Hepatocyte (in vitro differentiated cells): Measurements from ENCODE around the gene CCDC106.

Source experiments
- EZH2phosphoT487 ChIP-seq: fragments of 200-600 bp; sonication (generic); IDR thresholded peaks from one replicate; pipeline ENCODE4 v1.6.1; 2018; ENCODE audit warnings: antibody characterized with exemption, mild to moderate bottlenecking, low read depth, moderate library complexity; ENCODE audit not compliant: unreplicated experiment, severe bottlenecking
- TF ChIP-seq, protein P1 (sequence below): fragments of 200-600 bp; sonication (generic); IDR thresholded peaks from 2 replicates; pipeline ENCODE4 v1.5.1; 2016; ENCODE audit warnings: antibody characterized with exemption, mild to moderate bottlenecking; ENCODE audit not compliant: poor library complexity

DNA sequence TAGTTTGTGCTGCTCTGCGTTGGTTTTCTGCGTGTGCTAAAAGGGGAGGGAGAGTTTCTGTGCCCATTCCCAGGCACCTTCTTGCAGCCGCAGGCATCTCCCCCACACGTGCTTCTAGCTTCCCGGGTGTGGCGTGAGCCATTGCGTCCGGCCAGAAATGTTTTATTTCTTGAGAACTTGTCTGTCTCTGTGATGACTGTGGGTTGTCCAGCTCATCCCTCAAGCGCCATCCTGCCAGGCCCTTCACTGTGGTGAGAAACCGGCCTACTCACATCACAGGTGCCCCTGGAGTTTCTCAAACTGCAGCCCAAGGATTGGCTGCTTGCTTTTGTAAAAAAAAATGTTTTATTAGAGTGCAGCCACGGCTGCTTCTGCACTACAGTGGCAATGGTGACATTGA is 51.2 kb downstream of the CCDC106 start:
- no peak for TF ChIP-seq EZH2phosphoT487
- TF ChIP-seq, protein P1, sequence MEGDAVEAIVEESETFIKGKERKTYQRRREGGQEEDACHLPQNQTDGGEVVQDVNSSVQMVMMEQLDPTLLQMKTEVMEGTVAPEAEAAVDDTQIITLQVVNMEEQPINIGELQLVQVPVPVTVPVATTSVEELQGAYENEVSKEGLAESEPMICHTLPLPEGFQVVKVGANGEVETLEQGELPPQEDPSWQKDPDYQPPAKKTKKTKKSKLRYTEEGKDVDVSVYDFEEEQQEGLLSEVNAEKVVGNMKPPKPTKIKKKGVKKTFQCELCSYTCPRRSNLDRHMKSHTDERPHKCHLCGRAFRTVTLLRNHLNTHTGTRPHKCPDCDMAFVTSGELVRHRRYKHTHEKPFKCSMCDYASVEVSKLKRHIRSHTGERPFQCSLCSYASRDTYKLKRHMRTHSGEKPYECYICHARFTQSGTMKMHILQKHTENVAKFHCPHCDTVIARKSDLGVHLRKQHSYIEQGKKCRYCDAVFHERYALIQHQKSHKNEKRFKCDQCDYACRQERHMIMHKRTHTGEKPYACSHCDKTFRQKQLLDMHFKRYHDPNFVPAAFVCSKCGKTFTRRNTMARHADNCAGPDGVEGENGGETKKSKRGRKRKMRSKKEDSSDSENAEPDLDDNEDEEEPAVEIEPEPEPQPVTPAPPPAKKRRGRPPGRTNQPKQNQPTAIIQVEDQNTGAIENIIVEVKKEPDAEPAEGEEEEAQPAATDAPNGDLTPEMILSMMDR = no peak
